HG03469 (cell line): ENCODE measurements around the gene BFSP2.

ENCODE experiments used
- ATAC-seq: cut with Tn5 transposase; IDR thresholded peaks from one replicate; pipeline ENCODE4 v1.9.1; 2021; ENCODE audit warnings: mild to moderate bottlenecking, moderate library complexity, moderate number of reproducible peaks; ENCODE audit not compliant: unreplicated experiment

The BFSP2 gene

GRCh38 chr3:133381346-133382109 is 18.3 kb upstream of the BFSP2 start:
- no peak for ATAC-seq

- no peak for ATAC-seq
These were observed 16.7 kb upstream of the BFSP2 start for GRCh38 chr3:133383175-133383574.

GRCh38 chr3:133383741-133384140 is 16.1 kb upstream of the BFSP2 start:
- no peak for ATAC-seq

- no peak for ATAC-seq
These were observed 15.4 kb upstream of the BFSP2 start for GRCh38 chr3:133384331-133385027.

DNA sequence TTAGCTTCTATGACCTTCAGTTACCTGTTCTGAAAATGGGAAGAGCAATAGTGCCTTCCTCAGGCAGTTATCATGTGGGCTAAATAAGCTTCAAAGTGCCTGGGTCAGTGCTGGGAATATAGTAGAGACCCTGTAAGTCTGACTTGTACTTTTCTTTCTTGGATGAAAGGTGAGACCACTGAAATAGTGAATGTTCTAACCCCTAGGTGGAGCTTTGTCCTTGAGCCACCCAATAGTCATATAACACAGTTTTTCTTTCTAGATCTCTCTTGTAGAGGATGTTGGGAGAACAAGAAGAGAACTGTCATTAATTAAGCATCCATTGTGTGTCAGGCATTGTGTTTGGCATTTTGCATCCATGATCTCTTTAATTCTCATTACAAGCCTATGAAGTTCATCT is 13.0 kb upstream of the BFSP2 start:
- ATAC-seq: no peak

DNA sequence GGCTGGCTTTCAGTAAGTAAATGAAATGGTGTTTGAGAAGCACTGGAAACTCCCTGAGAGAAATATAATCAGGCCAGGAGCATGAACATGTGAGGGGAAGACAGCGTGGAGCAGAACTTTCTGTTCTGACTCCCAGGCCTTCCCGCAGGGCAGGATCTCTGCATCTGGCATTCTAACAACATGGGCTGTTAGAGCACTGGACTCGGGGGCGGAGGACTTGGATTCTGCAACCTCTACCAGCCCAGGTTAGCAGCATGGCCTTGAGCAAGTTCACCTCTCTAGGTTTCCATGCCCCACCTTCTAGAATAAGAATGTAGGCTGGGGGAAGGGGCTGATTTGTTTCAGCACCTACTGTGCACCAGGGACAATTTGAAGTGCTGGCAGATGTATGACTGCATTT is 12.5 kb upstream of the BFSP2 start:
- ATAC-seq: no peak

GRCh38 chr3:133388696-133389395 is 11.0 kb upstream of the BFSP2 start:
- ATAC-seq: no peak

- ATAC-seq: no peak
These were observed 9.1 kb upstream of the BFSP2 start for GRCh38 chr3:133390715-133391114.

DNA sequence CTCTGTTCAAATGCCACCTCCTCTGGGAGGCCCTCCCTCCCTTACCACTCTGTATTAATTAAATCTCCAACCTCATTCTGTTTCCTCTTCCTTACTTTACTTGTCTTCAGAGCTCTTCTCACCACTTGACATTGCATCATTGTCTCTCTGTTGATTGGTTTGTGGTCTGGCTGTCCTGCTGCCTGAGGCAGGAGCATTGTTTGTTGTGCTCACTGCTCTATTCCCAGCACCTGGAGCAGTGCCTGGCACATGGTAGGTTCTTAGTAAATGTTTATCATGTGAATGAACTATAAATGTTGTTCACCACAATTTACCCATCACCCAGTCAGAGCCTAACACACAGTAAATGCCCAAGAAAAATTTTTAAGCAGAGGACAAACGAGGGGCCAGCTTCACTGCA is 6.7 kb upstream of the BFSP2 start:
- ATAC-seq: no peak

- no peak for ATAC-seq
These were observed 6.0 kb upstream of the BFSP2 start for GRCh38 chr3:133393691-133394474.

DNA sequence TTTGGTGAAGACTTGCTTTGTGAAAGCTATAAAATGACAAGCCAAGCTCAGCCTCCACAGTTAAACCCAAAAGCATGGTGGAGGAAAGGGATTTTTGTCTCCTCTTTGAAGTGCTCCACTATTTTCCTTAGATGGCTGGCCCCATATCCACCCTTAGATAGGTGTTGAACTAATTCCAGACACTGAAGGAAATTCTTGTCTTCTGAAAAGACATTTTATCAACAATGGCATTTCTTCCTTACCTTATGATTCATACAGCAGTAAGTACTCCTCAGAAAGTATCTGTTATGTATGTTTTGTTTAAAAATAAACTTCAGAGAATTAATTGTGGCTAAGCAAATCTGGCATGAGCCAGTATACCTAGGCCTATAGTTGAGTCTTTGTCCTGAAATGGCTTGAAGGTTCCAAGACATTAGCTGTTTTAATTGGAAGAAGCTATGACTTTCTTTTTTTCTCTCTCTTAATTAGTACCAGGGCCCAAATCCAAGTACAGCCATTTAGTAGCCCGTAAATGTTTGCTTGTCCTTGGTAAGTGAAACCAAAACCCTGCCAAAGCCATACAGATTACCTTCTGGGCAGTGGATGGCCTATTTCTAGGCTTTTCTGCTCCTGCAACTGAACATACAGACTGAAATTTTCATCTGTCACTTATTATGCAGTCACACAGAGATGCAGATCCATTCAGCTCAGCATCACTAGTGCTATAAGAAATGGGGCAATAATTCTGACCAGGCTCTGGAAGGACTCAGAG is 5.1 kb upstream of the BFSP2 start:
- no peak for ATAC-seq

- ATAC-seq: no peak
These were observed 3.0 kb upstream of the BFSP2 start for GRCh38 chr3:133396906-133397305.

- no peak for ATAC-seq
These were observed 1.7 kb downstream of the BFSP2 start for GRCh38 chr3:133401374-133402135.

DNA sequence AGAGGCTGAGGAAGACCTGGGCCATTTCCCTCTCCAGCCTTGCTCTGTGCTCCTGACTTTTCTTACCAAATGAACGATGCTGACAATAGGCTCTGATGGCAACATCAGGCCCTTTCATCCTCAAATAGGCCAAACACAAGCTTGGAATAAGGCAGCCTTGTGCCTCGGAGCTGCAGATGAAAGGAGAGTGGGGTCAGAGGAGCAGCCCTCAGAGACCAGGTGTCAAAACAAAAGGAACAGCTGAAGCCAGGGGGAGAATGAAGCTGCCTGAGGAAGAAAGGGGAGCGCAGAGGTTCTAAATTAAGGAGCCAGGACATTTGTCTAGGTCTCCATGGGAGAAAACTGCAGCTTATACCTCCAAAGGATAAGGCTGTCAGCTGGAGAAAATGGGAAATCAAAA is 5.1 kb downstream of the BFSP2 start:
- ATAC-seq: no peak

GRCh38 chr3:133408366-133408765 is 8.5 kb downstream of the BFSP2 start:
- no peak for ATAC-seq

DNA sequence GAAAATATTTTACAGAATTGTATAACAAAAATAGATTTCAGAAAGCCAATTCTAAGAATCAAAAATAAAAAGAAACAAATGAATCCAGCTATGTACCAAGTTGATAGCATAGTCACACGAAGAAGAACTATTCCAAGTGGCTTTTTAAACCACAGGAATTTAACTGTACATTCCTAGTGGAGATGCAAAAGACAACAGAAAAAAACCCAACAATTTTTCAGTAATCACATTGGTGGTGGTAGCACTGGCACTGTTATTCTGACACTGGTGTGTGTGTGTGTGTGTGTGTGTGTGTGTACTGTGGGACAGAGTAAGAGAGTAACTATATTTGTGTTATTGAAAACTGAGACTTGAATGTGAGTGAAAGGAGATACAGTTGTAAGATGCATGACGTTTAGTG is 9.1 kb downstream of the BFSP2 start:
- ATAC-seq: no peak

GRCh38 chr3:133410191-133410892 is 10.5 kb downstream of the BFSP2 start:
- no peak for ATAC-seq

GRCh38 chr3:133412183-133413132 is 12.6 kb downstream of the BFSP2 start:
- no peak for ATAC-seq
